ENCODE measurements around the gene ZMYND12. TPM values are rescaled to one million over a fixed set of nuclear protein-coding genes. Genes with fewer than 3 reads are reported as not detected.
A peak's percentile ranks its signal among the peaks of the same experiment; 100 is the strongest.

ZMYND12 gene
- total RNA-seq, 1 experiment from 2014 or later, result not detected

- DNase-seq (ENCODE audit: low spot score), result peak; percentile 42
Observed at GRCh38 chr1:42439940-42440339, 15.9 kb downstream of the ZMYND12 start.

GRCh38 chr1:42434340-42434739, 21.5 kb downstream of the ZMYND12 start:
- DNase-seq (ENCODE audit: low spot score), result no peak

- no peak for DNase-seq (ENCODE audit: low spot score)
Observed at GRCh38 chr1:42433369-42433768, 22.5 kb downstream of the ZMYND12 start.

GRCh38 chr1:42432714-42433113, 23.1 kb downstream of the ZMYND12 start:
- DNase-seq (ENCODE audit: low spot score), result no peak

- DNase-seq (ENCODE audit: low spot score), result no peak
Observed at GRCh38 chr1:42431514-42431913, 24.3 kb downstream of the ZMYND12 start.

GRCh38 chr1:42430286-42431135, 25.3 kb downstream of the ZMYND12 start:
- no peak for DNase-seq (ENCODE audit: low spot score)

GRCh38 chr1:42429603-42430002, 26.2 kb downstream of the ZMYND12 start:
- no peak for DNase-seq (ENCODE audit: low spot score)

- DNase-seq (ENCODE audit: low spot score), result no peak
Observed at GRCh38 chr1:42427240-42427639, 28.6 kb downstream of the ZMYND12 start.

- DNase-seq (ENCODE audit: low spot score), result no peak
Observed at GRCh38 chr1:42424201-42424600, 31.6 kb downstream of the ZMYND12 start.

- DNase-seq (ENCODE audit: low spot score), result no peak
Observed at GRCh38 chr1:42423681-42424080, 32.1 kb downstream of the ZMYND12 start.

- no peak for DNase-seq (ENCODE audit: low spot score)
Observed at GRCh38 chr1:42422737-42423136, 33.1 kb downstream of the ZMYND12 start.

- peak; percentile 39 for DNase-seq (ENCODE audit: low spot score)
Observed at GRCh38 chr1:42420911-42421585, 34.8 kb downstream of the ZMYND12 start.

- DNase-seq (ENCODE audit: low spot score), result no peak
Observed at GRCh38 chr1:42420121-42420520, 35.7 kb downstream of the ZMYND12 start.

GRCh38 chr1:42419126-42419821, 36.5 kb downstream of the ZMYND12 start:
- DNase-seq (ENCODE audit: low spot score), result no peak

- no peak for DNase-seq (ENCODE audit: low spot score)
Observed at GRCh38 chr1:42418516-42418915, 37.3 kb downstream of the ZMYND12 start.

- no peak for DNase-seq (ENCODE audit: low spot score)
Observed at GRCh38 chr1:42417166-42417565, 38.7 kb downstream of the ZMYND12 start.

- no peak for DNase-seq (ENCODE audit: low spot score)
Observed at GRCh38 chr1:42414551-42415496, 41.0 kb downstream of the ZMYND12 start.

GRCh38 chr1:42403880-42404400, 51.9 kb downstream of the ZMYND12 start:
- peak; percentile 45 for DNase-seq (ENCODE audit: low spot score)

GRCh38 chr1:42399315-42400100, 56.3 kb downstream of the ZMYND12 start:
- no peak for DNase-seq (ENCODE audit: low spot score)

Data from HT-29 (cell line).